Measurements from ENCODE around the gene L3MBTL4.

- no peak for TF ChIP-seq POLR2A (IDR thresholded peaks at IDR 0.05)
- no peak for TF ChIP-seq CTCF (IDR thresholded peaks at IDR 0.05)
Measured at GRCh38 chr18:6255886-6256285, 158.8 kb downstream of the L3MBTL4 start.

Data from esophagus squamous epithelium (tissue), 4 donors.